GM19351 (cell line): ENCODE measurements around the gene SCTR.

ENCODE experiments used
- ATAC-seq: cut with Tn5 transposase; IDR thresholded peaks from one replicate; pipeline ENCODE4 v1.9.1; 2021; ENCODE audit warnings: mild to moderate bottlenecking, moderate library complexity; ENCODE audit not compliant: unreplicated experiment

SCTR gene

DNA sequence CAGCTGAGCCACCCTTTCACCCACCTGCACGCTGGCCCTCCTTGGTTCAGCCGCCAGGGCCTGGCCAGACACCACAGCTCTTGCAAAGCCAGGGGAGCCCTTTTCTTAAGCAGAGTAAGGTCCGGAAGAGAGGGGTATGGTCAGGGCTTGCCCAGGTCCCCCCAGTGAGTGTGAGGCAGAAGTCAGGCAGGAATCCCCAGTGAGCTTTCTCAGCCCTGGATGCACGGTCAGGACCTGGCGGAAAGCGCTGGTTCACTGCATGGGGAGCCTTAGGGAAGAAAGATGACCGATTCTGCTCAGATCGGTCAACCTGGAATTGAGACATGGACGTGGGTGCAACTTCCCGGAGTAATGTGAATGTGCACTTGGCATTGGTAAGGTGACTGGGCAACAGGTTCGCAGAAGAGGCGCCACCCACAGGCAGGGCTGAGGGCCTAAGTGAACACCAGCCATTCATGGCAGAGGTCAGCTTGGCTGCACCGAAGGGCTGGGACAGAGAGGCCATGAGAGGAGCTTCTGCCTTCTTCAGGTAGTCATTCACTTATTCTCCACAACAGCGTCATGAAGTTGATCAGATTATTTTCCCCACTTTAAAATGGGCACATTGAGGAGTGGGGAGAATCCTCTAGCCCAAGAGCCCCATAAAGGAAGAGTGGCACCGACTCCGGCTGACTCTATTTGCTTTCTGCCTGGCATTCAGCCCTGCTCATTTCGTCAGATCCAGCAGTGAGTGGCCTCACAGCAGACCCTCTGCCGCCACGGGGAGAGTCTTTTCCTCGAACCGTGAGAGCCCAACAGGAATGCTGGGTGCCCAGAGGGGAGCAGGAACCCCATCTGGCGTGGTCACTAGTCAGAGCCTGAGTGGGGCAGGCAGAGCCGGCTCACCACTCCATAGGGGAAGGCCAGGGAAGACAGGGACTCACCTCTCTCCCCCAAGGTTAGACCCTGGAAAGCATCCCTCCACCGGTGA lies 35.8 kb downstream of the SCTR start:
- ATAC-seq, result no peak

DNA sequence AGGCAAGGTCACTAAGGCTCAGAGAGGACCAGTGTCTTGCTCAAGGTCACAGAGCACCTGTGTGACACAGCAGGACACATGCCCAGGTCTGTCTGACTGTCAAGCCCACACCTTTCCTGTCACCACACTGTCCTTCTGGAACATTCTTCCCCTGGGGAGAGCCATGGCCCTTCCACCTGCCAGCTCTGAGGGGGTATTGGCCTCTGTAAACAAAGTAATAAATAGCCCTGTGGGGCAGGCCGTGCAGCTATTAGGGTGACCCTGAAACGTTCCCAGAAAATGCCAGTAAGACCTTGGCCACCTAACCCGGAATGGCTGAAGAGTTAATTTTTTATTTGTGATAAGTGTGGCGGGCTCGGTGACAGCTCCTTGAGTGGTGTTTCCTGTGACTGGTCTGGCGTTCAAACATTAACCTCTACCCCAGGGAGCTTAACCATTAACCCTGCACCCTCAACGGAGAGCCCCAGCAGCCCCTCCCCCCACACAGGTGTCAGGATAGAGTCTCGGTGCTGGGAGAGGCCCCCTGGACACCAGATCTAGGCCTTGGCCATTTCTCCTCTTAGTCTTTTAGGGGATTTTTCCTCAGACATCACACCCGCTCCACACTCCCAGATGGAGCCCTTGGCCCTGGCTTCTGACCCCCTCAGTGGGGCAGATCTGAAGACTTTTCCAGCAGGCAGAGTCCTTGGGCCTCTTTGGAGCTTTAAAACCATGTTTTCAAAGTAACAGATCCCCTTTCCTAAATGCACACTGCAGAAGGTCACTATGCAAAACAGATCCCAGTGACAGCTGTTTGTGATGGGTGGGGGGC lies 36.6 kb downstream of the SCTR start:
- ATAC-seq, result peak; percentile 59

DNA sequence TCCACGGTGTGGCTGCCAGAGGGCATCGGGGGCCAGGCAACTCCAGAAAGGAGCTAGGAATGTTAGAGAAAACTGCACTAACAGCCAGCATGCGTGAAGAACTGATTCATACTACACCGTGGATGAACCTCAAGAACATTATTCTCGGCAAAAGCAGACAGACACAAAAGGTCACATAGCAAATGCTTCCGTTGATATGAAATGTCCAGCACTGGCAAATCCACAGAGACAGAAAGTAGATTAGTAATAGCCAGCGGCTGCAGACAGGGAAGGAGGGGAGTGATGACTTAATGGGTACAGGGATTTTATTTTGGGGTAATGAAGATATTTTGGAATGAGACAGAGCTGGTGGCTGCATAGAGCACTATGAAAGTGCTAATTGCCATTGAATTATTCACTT lies 37.4 kb downstream of the SCTR start:
- no peak for ATAC-seq

GRCh38 chr2:119486196-119486827 lies 38.0 kb downstream of the SCTR start:
- no peak for ATAC-seq

DNA sequence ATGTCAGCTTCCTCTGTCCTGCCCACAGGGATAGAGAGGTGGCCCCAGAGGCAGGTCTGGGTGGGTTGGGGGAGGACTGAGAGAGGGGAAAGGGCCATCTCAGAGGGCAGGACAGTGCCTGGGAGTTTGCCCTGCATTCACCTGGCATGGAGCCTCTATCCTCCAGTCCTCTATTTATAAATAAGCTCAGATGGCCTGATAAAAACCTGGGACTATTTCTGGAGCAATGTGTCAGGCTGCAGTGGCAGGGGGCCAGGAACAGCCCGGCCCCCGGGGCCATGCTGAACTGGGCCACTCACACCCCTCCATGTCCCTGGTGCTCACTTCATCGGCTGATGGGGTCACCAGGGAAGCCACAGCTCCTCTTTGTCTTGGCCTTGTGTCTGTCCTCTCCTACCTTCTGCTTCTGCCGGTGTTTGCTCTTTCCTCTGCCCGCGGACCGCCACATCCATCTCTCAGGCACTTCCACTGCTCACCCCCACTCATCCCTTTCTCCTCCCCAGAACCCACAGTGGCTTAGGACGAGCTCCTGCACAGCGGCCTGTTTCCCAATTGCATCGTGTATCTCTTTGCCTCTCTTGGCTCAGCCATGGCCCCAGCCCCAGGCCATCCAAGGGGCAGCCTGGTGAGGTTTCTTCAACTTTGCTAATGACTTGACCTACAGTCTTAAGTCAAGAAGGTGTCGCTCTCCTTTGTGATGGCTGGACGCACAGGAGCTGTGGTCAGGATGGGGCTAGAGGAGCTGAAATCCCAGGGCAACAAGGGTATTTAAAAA lies 38.8 kb downstream of the SCTR start:
- ATAC-seq, result no peak

- no peak for ATAC-seq
Measured at GRCh38 chr2:119484834-119485233, 39.4 kb downstream of the SCTR start.

DNA sequence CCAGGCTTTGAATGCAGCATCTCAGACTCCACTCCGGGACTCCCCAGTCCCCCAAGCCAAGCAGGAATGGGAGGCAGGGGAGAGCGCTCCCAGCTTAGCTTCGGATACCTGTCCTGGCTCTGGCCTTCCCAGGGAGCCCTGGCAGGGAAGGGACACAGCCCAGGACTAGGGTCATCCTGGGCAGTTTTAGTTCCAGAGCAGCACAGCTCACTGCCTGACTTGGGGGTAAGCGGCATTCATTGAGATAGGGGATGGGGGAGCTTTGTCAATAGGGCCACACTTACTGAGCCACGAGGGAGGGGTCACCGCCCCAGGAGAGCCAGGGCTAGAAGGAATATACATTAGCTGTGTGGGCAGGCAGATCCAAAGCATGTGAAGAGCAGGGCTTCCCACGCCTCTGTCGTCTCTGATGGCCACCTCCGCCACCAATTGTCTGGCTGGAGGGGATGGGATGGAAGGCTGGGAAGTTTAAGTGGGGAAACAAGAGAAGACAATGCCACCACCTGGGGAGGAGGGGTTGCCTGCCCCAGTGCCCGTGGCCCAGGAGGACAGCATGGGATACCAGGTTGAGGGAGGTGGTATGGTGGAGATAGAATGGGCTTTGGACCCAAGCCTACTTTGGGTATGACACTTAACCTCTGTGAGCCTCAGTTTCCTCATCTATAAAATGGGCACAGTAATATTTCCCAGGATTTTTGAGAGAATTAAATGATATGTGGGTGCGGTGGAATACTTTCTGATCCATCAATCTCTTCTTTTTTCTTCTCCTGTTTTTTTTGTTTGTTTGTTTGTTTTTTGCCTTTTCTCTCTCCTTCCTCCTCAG lies 40.2 kb downstream of the SCTR start:
- no peak for ATAC-seq

DNA sequence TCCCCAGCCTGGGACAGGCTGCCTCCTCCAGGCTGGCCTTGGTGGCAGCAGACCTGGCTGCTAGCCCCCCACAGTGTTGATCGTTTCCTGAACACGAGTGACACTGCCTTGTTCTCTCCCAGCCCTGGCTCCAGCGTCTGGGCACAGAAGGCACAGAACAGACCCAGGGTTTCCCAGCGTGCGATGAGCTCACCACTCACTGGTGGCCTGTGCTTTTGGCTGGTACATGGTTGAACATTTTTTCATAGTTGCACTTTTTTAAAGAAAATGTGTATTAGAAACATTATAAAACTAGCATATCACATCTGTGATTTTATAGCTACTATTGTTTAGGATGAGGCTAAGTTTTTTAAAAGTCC lies 40.9 kb downstream of the SCTR start:
- ATAC-seq, result no peak

- no peak for ATAC-seq
Measured at GRCh38 chr2:119482481-119483394, 41.5 kb downstream of the SCTR start.

- ATAC-seq, result no peak
Measured at GRCh38 chr2:119481501-119482455, 42.5 kb downstream of the SCTR start.

DNA sequence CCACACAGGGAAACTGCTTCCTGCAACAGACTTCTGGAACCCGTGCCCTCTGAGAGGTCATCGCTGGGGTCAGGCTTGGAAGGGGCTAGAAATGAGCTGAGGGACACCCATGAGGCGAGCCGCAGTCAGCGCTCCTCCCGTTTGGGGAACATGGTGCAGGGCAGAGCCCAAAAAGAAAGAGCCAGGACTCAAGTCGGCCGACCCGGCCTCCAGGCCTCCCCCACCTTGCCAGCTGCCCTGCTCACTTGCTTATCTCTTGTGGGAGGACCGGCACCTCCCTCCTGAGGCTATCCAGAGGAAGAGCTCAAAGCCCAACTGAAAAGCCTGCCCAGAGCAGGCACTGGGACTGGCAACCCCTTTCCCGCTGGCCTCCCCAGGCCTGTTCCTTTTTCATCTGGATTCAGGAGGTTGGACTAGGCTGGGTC lies 43.6 kb downstream of the SCTR start:
- ATAC-seq, result no peak

DNA sequence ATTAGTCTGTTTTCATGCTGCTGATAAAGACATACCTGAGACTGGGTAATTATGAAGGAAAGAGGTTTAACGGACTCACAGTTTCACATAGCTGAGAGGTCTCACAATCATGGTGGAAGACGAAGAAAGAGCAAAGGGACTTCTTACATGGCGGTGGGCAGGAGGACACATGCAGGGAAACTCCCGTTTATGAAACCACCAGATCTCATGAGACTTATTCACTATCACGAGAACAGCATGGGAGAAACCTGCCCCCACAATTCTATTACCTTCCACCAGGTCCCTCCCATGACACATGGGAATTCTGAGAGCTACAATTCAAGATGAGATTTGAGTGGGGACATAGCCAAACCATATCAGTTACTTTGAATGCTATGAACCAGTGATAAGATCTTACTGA lies 44.1 kb downstream of the SCTR start:
- ATAC-seq, result no peak

GRCh38 chr2:119478978-119479295 lies 45.3 kb downstream of the SCTR start:
- ATAC-seq, result no peak

- ATAC-seq, result no peak
Measured at GRCh38 chr2:119478188-119478977, 45.9 kb downstream of the SCTR start.

DNA sequence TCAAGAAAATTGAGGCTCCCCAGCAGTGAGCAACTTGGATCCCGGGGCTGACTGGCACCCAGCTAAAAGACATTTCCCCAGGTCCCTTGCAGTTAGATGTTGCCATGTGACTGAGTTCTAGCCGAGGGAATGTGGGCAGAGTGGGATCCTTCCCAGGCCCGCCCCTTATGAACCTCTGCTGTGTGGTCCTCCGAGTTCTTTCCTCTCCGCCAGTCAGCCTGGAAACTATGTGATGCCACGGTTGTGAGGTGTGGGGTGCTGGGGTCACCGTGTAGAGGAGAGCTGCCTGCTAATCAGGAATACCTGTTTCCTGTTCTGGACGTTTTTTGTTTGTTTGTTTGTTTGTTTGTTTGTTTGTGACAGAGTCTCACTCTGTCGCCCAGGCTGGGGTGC lies 47.2 kb downstream of the SCTR start:
- ATAC-seq, result no peak

DNA sequence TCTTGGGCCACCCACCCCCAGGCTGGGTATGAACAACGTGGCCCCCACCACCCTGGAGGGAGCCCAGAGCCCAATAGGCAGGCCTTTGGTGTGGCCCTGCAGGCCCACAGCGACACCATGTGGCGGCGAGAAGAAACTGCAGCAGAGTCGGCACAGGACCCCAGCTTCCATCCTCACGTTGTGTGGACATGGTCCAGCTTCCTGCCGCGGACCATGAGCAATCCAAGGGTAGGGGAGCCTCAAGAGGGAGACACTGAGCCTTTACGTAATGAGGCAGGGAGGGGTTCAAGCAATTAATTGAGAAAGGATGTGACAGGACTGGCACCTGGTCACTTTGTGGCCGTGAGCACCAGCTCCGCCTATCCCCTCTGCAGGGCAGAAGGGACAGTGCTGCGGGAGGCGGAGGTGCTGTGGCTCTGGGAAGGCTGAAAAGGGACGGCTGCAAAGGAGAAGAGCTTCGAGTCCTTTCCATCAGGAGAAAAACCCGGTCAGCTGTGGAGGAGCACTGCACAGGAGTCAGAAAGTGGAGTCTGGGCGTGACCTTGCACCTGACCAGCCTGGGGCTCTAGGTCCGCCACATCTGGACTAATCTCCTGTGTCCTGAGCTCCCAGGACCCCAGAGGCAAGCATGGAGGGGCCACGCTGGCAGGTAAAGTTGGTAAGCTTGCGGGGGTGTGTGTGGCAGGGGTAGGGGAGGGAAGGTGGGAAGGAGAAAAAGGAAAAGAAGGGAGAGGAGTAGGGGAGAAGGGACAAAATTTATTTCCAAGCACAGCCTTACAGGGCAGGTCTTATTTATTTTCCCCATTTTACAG lies 47.8 kb downstream of the SCTR start:
- ATAC-seq, result peak; percentile 76
